HG02763 (cell line): ENCODE measurements around the gene FASN.
"Not testable (repeated sequence)": the region's sequence is repeated elsewhere in the genome, so short reads cannot be mapped to it uniquely, and the experiment has no call there.

Source experiments
- ATAC-seq: cut with Tn5 transposase; IDR thresholded peaks from one replicate; pipeline ENCODE4 v1.9.1; 2021; ENCODE audit warnings: mild to moderate bottlenecking, moderate library complexity; ENCODE audit not compliant: unreplicated experiment

FASN gene

GRCh38 chr17:82098169-82098938, at the start of gene FASN:
FASN (minus strand) TSS chr17:82098236; CDS start chr17:82096445, 1,791 bp downstream.
- peak; percentile 64 for ATAC-seq

GRCh38 chr17:82146663-82147654, 48.9 kb upstream of the FASN start:
- no peak for ATAC-seq

- ATAC-seq = no peak
Measured at GRCh38 chr17:82145550-82146155, 47.6 kb upstream of the FASN start.

GRCh38 chr17:82143333-82143732, 45.3 kb upstream of the FASN start:
- ATAC-seq = no peak

GRCh38 chr17:82139961-82140360, 41.9 kb upstream of the FASN start:
- ATAC-seq = not testable (repeated sequence)

GRCh38 chr17:82138511-82138992, 40.5 kb upstream of the FASN start:
- no peak for ATAC-seq

- ATAC-seq = no peak
Measured at GRCh38 chr17:82134101-82134500, 36.1 kb upstream of the FASN start.

- not testable (repeated sequence) for ATAC-seq
Measured at GRCh38 chr17:82133166-82133953, 35.3 kb upstream of the FASN start.

GRCh38 chr17:82129095-82129494, 31.1 kb upstream of the FASN start:
- no peak for ATAC-seq

- no peak for ATAC-seq
Measured at GRCh38 chr17:82128287-82128686, 30.3 kb upstream of the FASN start.

GRCh38 chr17:82127704-82128103, 29.7 kb upstream of the FASN start:
- ATAC-seq = no peak

- no peak for ATAC-seq
Measured at GRCh38 chr17:82127315-82127595, 29.2 kb upstream of the FASN start.

- no peak for ATAC-seq
Measured at GRCh38 chr17:82126556-82127314, 28.7 kb upstream of the FASN start.

GRCh38 chr17:82124101-82124500, 26.1 kb upstream of the FASN start:
- ATAC-seq = no peak

GRCh38 chr17:82121660-82122629, 23.9 kb upstream of the FASN start:
- no peak for ATAC-seq

- ATAC-seq = no peak
Measured at GRCh38 chr17:82121246-82121645, 23.2 kb upstream of the FASN start.

- no peak for ATAC-seq
Measured at GRCh38 chr17:82120148-82120547, 22.1 kb upstream of the FASN start.

GRCh38 chr17:82118815-82119380, 20.9 kb upstream of the FASN start:
- ATAC-seq = no peak
